Uterus (tissue), 4 donors: Measurements from ENCODE around the gene DCUN1D2. TPM values are rescaled to one million over a fixed set of nuclear protein-coding genes. Genes with fewer than 3 reads are reported as not detected.

Experiments
- DNase-seq, 2 donors: peaks; one replicate each; pipeline ENCODE4 v3.0.0-alpha.2; 2019 to 2020
- H3K27ac ChIP-seq, 2 donors: fragments of 200-600 bp; sonication (generic); 1 replicate in 1 of 2; 2 replicates in 1 of 2; pipeline ENCODE4 v1.5.1; 2016 to 2018
- H3K27me3 ChIP-seq, 2 donors: fragments of 200-600 bp; sonication (generic); one replicate each; pipeline ENCODE4 v1.5.1; 2018 to 2019; ENCODE audit warnings: control low read depth in 1 of 2
- H3K36me3 ChIP-seq, 2 donors: fragments of 200-600 bp; sonication (generic); one replicate each; pipeline ENCODE4 v1.5.1; 2019; ENCODE audit warnings: control low read depth in 1 of 2
- H3K4me1 ChIP-seq, 2 donors: fragments of 200-600 bp; sonication (generic); one replicate each; pipeline ENCODE4 v1.5.1; 2018 to 2019; ENCODE audit warnings: control low read depth in 1 of 2
- H3K4me3 ChIP-seq, 2 donors: fragments of 200-600 bp; sonication (generic); 1 replicate in 1 of 2; 2 replicates in 1 of 2; pipeline ENCODE4 v1.5.1; 2018 to 2019; ENCODE audit warnings: mild to moderate bottlenecking in 1 of 2
- H3K9me3 ChIP-seq, 2 donors: fragments of 200-600 bp; sonication (generic); one replicate each; pipeline ENCODE4 v1.5.1; 2019; ENCODE audit warnings: control low read depth in 1 of 2
- POLR2A ChIP-seq, 2 donors: fragments of 450-650 bp; IDR thresholded peaks; one replicate each; pipeline ENCODE4 v1.6.1; 2016; ENCODE audit warnings: antibody characterized with exemption in 2 of 2, mild to moderate bottlenecking in 1 of 2, moderate library complexity in 1 of 2
- intact Hi-C: fragments of 100-400 bp; cut with DNase I; formaldehyde crosslinking; loops from one replicate; pipeline ENCODE4 v1.15.1; 2023; ENCODE audit warnings: low total_unique reads
- total RNA-seq, 4 donors: library from RNA; depleted of rRNA in 3 of 4; stranded (reverse); fragments of >200 nt in 3 of 4; gene quantifications; one replicate each; pipeline versions ENCODE4 v1.1.0 to v1.2.4, GENCODE V29; 2014 to 2023
- TF ChIP-seq, protein P1 (sequence below), 4 experiments: fragments of 200-600 bp in 2 of 4; fragments of 450-650 bp in 2 of 4; sonication (generic) in 2 of 4; IDR thresholded peaks; one replicate each; pipeline ENCODE4 v1.5.1; 2016 to 2019; ENCODE audit warnings: antibody characterized with exemption in 4 of 4, mild to moderate bottlenecking in 2 of 4, moderate library complexity in 1 of 4
- donor health status: DM: yes; HTN: yes; CAD: no.

DCUN1D2 gene
- total RNA-seq, 4 donors from 2014 or later, result 7.7 to 68.2 (median 29.3) TPM

DNA sequence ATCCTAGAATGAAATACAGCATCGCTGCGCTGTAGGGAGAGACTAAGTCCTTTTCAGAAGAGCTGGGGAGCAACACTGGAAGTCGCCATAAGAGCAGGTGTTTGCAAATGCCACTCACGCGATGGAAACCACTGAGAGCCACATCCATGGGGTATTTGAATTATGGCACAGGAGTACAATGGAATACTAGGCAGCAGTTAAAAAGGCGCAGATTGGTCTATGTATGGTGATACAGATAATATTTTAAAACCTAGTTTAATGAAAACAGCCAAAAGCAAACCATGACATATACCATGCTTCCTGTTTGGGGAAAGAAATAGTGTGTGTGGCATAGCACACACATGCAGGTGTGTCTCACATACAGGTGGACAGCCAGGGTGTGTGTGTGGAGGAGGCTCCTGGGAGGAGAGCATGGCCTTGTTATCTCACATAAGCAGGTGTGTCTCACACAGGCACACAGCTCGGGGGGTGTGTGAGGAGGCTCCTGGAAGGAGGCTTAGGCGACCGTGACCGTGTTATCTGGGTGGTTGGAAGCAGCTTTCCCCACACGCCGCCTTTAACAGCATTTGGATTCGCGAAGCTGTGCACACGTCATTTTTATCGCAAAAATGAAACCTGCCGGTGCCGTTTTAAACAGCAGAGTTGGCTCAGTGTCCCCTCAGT is 70.8 kb downstream of the DCUN1D2 start:
- Histone ChIP-seq H3K27me3 (no peaks in the 10 kb centered on the region), H3K36me3 (no peaks in the 10 kb centered on the region), H3K4me1 (no peaks in the 10 kb centered on the region), H3K9me3 (no peaks in the 10 kb centered on the region), H3K4me3 (no peak overlapping the region), H3K27ac (no peak overlapping the region)
- no peak for DNase-seq
- TF ChIP-seq, protein P1, sequence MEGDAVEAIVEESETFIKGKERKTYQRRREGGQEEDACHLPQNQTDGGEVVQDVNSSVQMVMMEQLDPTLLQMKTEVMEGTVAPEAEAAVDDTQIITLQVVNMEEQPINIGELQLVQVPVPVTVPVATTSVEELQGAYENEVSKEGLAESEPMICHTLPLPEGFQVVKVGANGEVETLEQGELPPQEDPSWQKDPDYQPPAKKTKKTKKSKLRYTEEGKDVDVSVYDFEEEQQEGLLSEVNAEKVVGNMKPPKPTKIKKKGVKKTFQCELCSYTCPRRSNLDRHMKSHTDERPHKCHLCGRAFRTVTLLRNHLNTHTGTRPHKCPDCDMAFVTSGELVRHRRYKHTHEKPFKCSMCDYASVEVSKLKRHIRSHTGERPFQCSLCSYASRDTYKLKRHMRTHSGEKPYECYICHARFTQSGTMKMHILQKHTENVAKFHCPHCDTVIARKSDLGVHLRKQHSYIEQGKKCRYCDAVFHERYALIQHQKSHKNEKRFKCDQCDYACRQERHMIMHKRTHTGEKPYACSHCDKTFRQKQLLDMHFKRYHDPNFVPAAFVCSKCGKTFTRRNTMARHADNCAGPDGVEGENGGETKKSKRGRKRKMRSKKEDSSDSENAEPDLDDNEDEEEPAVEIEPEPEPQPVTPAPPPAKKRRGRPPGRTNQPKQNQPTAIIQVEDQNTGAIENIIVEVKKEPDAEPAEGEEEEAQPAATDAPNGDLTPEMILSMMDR (IDR thresholded peaks at IDR 0.05), result no peak
- no peak for TF ChIP-seq POLR2A (IDR thresholded peaks at IDR 0.05)
- intact Hi-C loops, result no loop called here

DNA sequence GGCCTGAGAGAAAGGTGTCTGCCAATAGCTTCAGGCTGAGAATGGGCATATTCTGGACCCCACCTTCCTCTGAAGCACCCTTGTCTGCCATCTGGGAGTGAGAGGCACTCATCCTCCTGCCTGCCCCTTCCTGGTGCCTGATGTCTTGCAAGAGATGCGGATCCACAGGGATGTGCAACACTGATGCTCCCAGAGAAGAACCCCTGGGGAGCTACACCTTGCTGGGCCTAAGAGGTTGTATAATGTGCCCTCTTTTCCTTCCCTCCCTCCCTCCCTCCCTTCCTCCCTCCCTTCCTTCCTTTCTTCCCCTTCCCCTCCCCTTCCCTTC is 71.8 kb downstream of the DCUN1D2 start:
- Histone ChIP-seq H3K4me1 (no peaks in the 10 kb centered on the region), H3K27me3 (no peaks in the 10 kb centered on the region), H3K9me3 (no peaks in the 10 kb centered on the region), H3K4me3 (no peak overlapping the region), H3K36me3 (no peaks in the 10 kb centered on the region), H3K27ac (no peak overlapping the region)
- TF ChIP-seq POLR2A (IDR thresholded peaks at IDR 0.05), result no peak
- TF ChIP-seq, protein P1 (IDR thresholded peaks at IDR 0.05), result no peak
- intact Hi-C loops, result no loop called here
- no peak for DNase-seq

DNA sequence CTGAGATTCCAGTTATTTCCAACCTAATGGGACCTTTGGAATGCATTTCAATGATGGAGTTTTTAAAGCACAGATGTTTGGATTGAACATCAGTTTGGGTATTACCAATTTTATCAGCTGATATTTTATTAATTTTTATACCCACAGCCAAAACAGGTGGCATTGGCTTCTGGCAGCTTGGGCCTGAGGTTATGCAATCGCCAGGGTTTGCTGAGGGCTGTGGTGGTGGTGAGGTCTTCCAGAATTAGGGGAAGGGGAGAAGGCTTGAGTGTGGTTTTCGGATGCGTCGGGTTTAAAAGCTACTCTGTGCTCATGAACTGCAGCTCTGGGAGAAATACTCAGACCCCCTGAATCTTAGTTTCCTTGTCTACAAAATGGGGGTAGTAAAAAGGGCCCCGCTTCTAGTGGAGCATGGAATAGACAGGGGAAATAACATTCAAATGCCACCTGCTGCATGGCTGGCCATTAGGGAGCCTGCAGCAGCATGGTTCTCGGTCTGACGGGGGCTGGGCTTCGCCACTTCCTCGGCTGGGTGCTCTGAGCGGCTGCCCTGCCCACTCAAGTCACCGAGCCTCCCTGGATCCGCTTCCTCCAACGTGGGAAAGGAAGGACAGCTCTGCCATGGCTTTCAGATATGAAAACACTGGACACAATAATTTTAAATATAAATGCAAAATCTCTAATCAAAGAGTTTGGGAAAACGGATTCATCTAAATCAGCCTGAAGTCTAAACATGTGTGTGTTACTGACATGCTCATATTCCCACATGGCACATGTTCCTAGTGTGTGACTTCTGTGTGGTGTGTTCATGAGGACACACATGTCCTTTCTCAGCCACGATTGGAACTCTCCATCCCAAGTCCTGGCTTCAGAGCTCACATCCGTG is 72.4 kb downstream of the DCUN1D2 start:
- no peaks in the 10 kb centered on the region for H3K9me3 ChIP-seq
- no peak for DNase-seq
- no peaks in the 10 kb centered on the region for H3K36me3 ChIP-seq
- H3K27me3 ChIP-seq, result no peaks in the 10 kb centered on the region
- TF ChIP-seq, protein P1 (IDR thresholded peaks at IDR 0.05), result no peak
- TF ChIP-seq POLR2A (IDR thresholded peaks at IDR 0.05), result no peak
- no peak overlapping the region for H3K27ac ChIP-seq
- H3K4me3 ChIP-seq, result no peak overlapping the region
- intact Hi-C loops, result no loop called here
- no peaks in the 10 kb centered on the region for H3K4me1 ChIP-seq

DNA sequence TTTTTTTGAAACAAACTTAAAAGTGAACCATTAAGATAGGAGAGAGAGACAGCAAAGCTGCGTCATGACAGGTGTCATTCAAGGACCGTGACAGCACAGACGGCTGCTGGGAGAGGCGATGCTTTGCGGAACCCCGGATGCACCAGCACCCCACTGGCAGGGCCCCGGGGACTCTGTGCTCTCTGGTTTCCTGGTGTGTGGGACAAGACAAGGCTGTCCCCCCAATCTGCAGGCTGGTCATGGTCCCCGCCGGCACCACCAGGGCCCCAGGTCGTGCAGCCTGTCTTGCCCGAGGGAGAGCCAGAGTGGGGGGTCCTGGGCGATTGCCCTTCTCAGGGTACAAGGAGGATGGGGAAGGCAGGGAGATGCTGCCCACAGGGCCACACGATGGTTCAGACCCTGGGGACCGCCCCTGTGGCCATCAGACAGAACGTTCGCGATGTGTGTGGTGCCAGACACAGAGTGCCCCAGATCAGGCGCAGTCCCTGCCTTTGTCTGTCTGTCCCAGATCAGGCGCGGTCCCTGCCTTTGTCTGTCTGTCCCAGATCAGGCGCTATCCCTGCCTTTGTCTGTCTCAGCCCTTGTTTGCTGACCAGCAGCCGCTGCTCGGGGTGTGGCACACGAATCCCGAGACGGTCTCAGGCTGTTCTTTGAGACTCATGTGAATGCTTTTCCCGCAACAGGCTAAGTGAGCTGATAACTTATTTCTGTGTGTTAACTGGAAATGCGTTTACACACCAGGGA is 73.3 kb downstream of the DCUN1D2 start:
- intact Hi-C loops, result no loop called here
- no peak for DNase-seq

More for the DNA sequence above, 73.3 kb downstream of the DCUN1D2 start:
- no peak overlapping the region for H3K27ac ChIP-seq
- H3K4me3 ChIP-seq, result no peak overlapping the region
- H3K4me1 ChIP-seq, result no peaks in the 10 kb centered on the region
- TF ChIP-seq, protein P1 (IDR thresholded peaks at IDR 0.05), result no peak
- TF ChIP-seq POLR2A (IDR thresholded peaks at IDR 0.05), result no peak
- H3K36me3 ChIP-seq, result no peaks in the 10 kb centered on the region
- no peaks in the 10 kb centered on the region for H3K27me3 ChIP-seq
- H3K9me3 ChIP-seq, result no peaks in the 10 kb centered on the region
